ENCODE results near the gene COL27A1.

COL27A1 gene

GRCh38 chr9:114349713-114350480 lies 194.6 kb downstream of the COL27A1 start:
- Histone ChIP-seq H3K27ac (ENCODE audit: low read depth, low read length) (peak overlapping the region; percentile 35; the same call in 1 of the 2 replicates), H3K27me3 (ENCODE audit: insufficient read depth, low read length) (no peaks in the 10 kb centered on the region), H3K4me1 (ENCODE audit: control insufficient read depth, insufficient read depth, low read length, unreplicated experiment) (peaks cover 21% of the 10 kb centered on the region), H3K4me3 (ENCODE audit: low read depth, low read length) (no peak overlapping the region), H2AFZ (ENCODE audit: low read length, unreplicated experiment) (no peak overlapping the region), H3K79me2 (ENCODE audit: control insufficient read depth, insufficient read depth, low read length, unreplicated experiment) (no peaks in the 10 kb centered on the region), H3K36me3 (ENCODE audit: insufficient read depth, low read length) (peaks cover 10% of the 10 kb centered on the region; the same call in 1 of the 2 replicates)

- no peak overlapping the region for H3K27ac ChIP-seq (ENCODE audit: low read depth, low read length)
- H3K4me1 ChIP-seq (ENCODE audit: control insufficient read depth, insufficient read depth, low read length, unreplicated experiment), result peaks cover 21% of the 10 kb centered on the region
- no peaks in the 10 kb centered on the region for H3K79me2 ChIP-seq (ENCODE audit: control insufficient read depth, insufficient read depth, low read length, unreplicated experiment)
- H2AFZ ChIP-seq (ENCODE audit: low read length, unreplicated experiment), result no peak overlapping the region
- no peak overlapping the region for H3K4me3 ChIP-seq (ENCODE audit: low read depth, low read length)
- H3K36me3 ChIP-seq (ENCODE audit: insufficient read depth, low read length), result peaks cover 10% of the 10 kb centered on the region; the same call in 1 of the 2 replicates
- H3K27me3 ChIP-seq (ENCODE audit: insufficient read depth, low read length), result no peaks in the 10 kb centered on the region
Measured at GRCh38 chr9:114350636-114351401, 195.5 kb downstream of the COL27A1 start.

GRCh38 chr9:114351932-114352331 lies 196.6 kb downstream of the COL27A1 start:
- Histone ChIP-seq H3K27ac (ENCODE audit: low read depth, low read length) (no peak overlapping the region), H3K27me3 (ENCODE audit: insufficient read depth, low read length) (no peaks in the 10 kb centered on the region), H3K4me3 (ENCODE audit: low read depth, low read length) (no peak overlapping the region), H2AFZ (ENCODE audit: low read length, unreplicated experiment) (no peak overlapping the region), H3K79me2 (ENCODE audit: control insufficient read depth, insufficient read depth, low read length, unreplicated experiment) (no peaks in the 10 kb centered on the region), H3K4me1 (ENCODE audit: control insufficient read depth, insufficient read depth, low read length, unreplicated experiment) (peaks cover 21% of the 10 kb centered on the region), H3K36me3 (ENCODE audit: insufficient read depth, low read length) (peaks cover 3% of the 10 kb centered on the region; the same call in 1 of the 2 replicates)

- Histone ChIP-seq H2AFZ (ENCODE audit: low read length, unreplicated experiment) (no peak overlapping the region), H3K4me1 (ENCODE audit: control insufficient read depth, insufficient read depth, low read length, unreplicated experiment) (peaks cover 6% of the 10 kb centered on the region), H3K27me3 (ENCODE audit: insufficient read depth, low read length) (no peaks in the 10 kb centered on the region), H3K79me2 (ENCODE audit: control insufficient read depth, insufficient read depth, low read length, unreplicated experiment) (no peaks in the 10 kb centered on the region), H3K36me3 (ENCODE audit: insufficient read depth, low read length) (peaks cover 11% of the 10 kb centered on the region; the same call in 1 of the 2 replicates), H3K27ac (ENCODE audit: low read depth, low read length) (no peak overlapping the region), H3K4me3 (ENCODE audit: low read depth, low read length) (no peak overlapping the region)
Measured at GRCh38 chr9:114355821-114356220, 200.5 kb downstream of the COL27A1 start.

- Histone ChIP-seq H3K27ac (ENCODE audit: low read depth, low read length) (no peak overlapping the region), H3K27me3 (ENCODE audit: insufficient read depth, low read length) (no peaks in the 10 kb centered on the region), H3K4me1 (ENCODE audit: control insufficient read depth, insufficient read depth, low read length, unreplicated experiment) (peaks cover 6% of the 10 kb centered on the region), H3K4me3 (ENCODE audit: low read depth, low read length) (no peak overlapping the region), H3K79me2 (ENCODE audit: control insufficient read depth, insufficient read depth, low read length, unreplicated experiment) (no peaks in the 10 kb centered on the region), H3K36me3 (ENCODE audit: insufficient read depth, low read length) (peaks cover 18% of the 10 kb centered on the region), H2AFZ (ENCODE audit: low read length, unreplicated experiment) (no peak overlapping the region)
Measured at GRCh38 chr9:114356792-114357191, 201.5 kb downstream of the COL27A1 start.

GRCh38 chr9:114357360-114357759 lies 202.0 kb downstream of the COL27A1 start:
- H3K4me3 ChIP-seq (ENCODE audit: low read depth, low read length), result no peak overlapping the region
- H3K4me1 ChIP-seq (ENCODE audit: control insufficient read depth, insufficient read depth, low read length, unreplicated experiment), result peaks cover 6% of the 10 kb centered on the region
- H3K27me3 ChIP-seq (ENCODE audit: insufficient read depth, low read length), result no peaks in the 10 kb centered on the region
- peaks cover 18% of the 10 kb centered on the region for H3K36me3 ChIP-seq (ENCODE audit: insufficient read depth, low read length)
- no peaks in the 10 kb centered on the region for H3K79me2 ChIP-seq (ENCODE audit: control insufficient read depth, insufficient read depth, low read length, unreplicated experiment)
- H3K27ac ChIP-seq (ENCODE audit: low read depth, low read length), result no peak overlapping the region
- H2AFZ ChIP-seq (ENCODE audit: low read length, unreplicated experiment), result no peak overlapping the region

GRCh38 chr9:114357911-114358328 lies 202.6 kb downstream of the COL27A1 start:
- H3K27ac ChIP-seq (ENCODE audit: low read depth, low read length), result no peak overlapping the region
- H3K27me3 ChIP-seq (ENCODE audit: insufficient read depth, low read length), result no peaks in the 10 kb centered on the region
- no peaks in the 10 kb centered on the region for H3K79me2 ChIP-seq (ENCODE audit: control insufficient read depth, insufficient read depth, low read length, unreplicated experiment)
- no peak overlapping the region for H2AFZ ChIP-seq (ENCODE audit: low read length, unreplicated experiment)
- peaks cover 18% of the 10 kb centered on the region for H3K36me3 ChIP-seq (ENCODE audit: insufficient read depth, low read length)
- H3K4me3 ChIP-seq (ENCODE audit: low read depth, low read length), result no peak overlapping the region
- H3K4me1 ChIP-seq (ENCODE audit: control insufficient read depth, insufficient read depth, low read length, unreplicated experiment), result peaks cover 7% of the 10 kb centered on the region

- no peak overlapping the region for H3K27ac ChIP-seq (ENCODE audit: low read depth, low read length)
- peaks cover 17% of the 10 kb centered on the region for H3K36me3 ChIP-seq (ENCODE audit: insufficient read depth, low read length)
- H3K4me1 ChIP-seq (ENCODE audit: control insufficient read depth, insufficient read depth, low read length, unreplicated experiment), result peaks cover 18% of the 10 kb centered on the region
- no peaks in the 10 kb centered on the region for H3K27me3 ChIP-seq (ENCODE audit: insufficient read depth, low read length)
- H3K79me2 ChIP-seq (ENCODE audit: control insufficient read depth, insufficient read depth, low read length, unreplicated experiment), result no peaks in the 10 kb centered on the region
- H3K4me3 ChIP-seq (ENCODE audit: low read depth, low read length), result no peak overlapping the region
- no peak overlapping the region for H2AFZ ChIP-seq (ENCODE audit: low read length, unreplicated experiment)
Measured at GRCh38 chr9:114359801-114360200, 204.5 kb downstream of the COL27A1 start.

- Histone ChIP-seq H3K4me3 (ENCODE audit: low read depth, low read length) (no peak overlapping the region), H3K79me2 (ENCODE audit: control insufficient read depth, insufficient read depth, low read length, unreplicated experiment) (no peaks in the 10 kb centered on the region), H3K36me3 (ENCODE audit: insufficient read depth, low read length) (peaks cover 17% of the 10 kb centered on the region), H3K27me3 (ENCODE audit: insufficient read depth, low read length) (no peaks in the 10 kb centered on the region), H3K27ac (ENCODE audit: low read depth, low read length) (no peak overlapping the region), H2AFZ (ENCODE audit: low read length, unreplicated experiment) (no peak overlapping the region), H3K4me1 (ENCODE audit: control insufficient read depth, insufficient read depth, low read length, unreplicated experiment) (peaks cover 33% of the 10 kb centered on the region)
Measured at GRCh38 chr9:114361542-114361941, 206.2 kb downstream of the COL27A1 start.

All from ACC112 (cell line).